ENCODE results near the gene DHX16. TPM values are rescaled to one million over a fixed set of nuclear protein-coding genes. Genes with fewer than 3 reads are reported as not detected.

The DHX16 gene
- total RNA-seq, 2 experiments from 2014 or later: 15.9 to 16.1 TPM

DNA sequence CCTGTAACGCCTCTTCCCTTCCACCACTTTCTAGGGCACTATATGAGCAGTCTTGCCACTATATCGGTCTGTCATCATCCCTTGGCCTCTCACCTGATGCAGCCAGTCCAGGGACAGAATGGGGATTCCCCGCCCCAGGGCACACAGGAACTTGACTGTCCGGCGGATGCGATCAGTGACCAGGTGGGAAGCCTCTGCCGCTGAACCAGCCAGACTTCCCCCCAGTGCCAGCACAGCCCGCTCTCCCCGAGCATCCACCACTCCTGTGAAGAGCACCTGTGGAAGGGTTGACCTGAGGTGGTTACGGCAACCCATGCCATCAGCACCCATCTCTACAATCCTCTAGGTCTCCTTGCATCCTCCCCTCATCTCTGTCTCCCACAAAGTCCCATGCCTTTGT, 30.2 kb upstream of the DHX16 start:
- DNase-seq: no peak
- ATAC-seq (ENCODE audit: poor library complexity): no peak
- ChIA-PET POLR2A (interaction anchor here (1.2 kb wide), 1 partner anchor 14 kb away, joined by 4 read pairs; the partner anchor contains the start of gene MDC1), CTCF (interaction anchor here (1.0 kb wide), 1 partner anchor 77 kb away, joined by 3 read pairs; no protein-coding TSS in a partner anchor)
- intact Hi-C loops (cut with DNase I, micrococcal nuclease): no loop called here
- no peaks in the 10 kb centered on the region for H3K27me3 ChIP-seq (ENCODE audit: control insufficient read depth in 1 of 2, insufficient read depth in 2 of 2, low read length in 2 of 2)
- Mint-ChIP-seq H3K9me3 (no peaks in the 10 kb centered on the region), H3K4me1 (ENCODE audit: low read depth) (no peaks in the 10 kb centered on the region), H3K36me3 (ENCODE audit: low read depth) (peaks cover 69% of the 10 kb centered on the region), H3K27me3 (no peaks in the 10 kb centered on the region), H3K4me3 (no peak overlapping the region), H3K27ac (no peak overlapping the region)
- no peak overlapping the region for H3K27ac ChIP-seq (ENCODE audit: low read depth in 1 of 2, low read length in 2 of 2)
- no peaks in the 10 kb centered on the region for H3K4me1 ChIP-seq (ENCODE audit: insufficient read depth, low read length)
- H3K9me3 ChIP-seq (ENCODE audit: control insufficient read depth in 1 of 2, insufficient read depth in 1 of 2, low read length in 2 of 2): no peaks in the 10 kb centered on the region
- peaks cover 36% of the 10 kb centered on the region for H3K36me3 ChIP-seq (ENCODE audit: insufficient read depth, low read length)
- TF ChIP-seq, protein P1, sequence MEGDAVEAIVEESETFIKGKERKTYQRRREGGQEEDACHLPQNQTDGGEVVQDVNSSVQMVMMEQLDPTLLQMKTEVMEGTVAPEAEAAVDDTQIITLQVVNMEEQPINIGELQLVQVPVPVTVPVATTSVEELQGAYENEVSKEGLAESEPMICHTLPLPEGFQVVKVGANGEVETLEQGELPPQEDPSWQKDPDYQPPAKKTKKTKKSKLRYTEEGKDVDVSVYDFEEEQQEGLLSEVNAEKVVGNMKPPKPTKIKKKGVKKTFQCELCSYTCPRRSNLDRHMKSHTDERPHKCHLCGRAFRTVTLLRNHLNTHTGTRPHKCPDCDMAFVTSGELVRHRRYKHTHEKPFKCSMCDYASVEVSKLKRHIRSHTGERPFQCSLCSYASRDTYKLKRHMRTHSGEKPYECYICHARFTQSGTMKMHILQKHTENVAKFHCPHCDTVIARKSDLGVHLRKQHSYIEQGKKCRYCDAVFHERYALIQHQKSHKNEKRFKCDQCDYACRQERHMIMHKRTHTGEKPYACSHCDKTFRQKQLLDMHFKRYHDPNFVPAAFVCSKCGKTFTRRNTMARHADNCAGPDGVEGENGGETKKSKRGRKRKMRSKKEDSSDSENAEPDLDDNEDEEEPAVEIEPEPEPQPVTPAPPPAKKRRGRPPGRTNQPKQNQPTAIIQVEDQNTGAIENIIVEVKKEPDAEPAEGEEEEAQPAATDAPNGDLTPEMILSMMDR (IDR thresholded peaks at IDR 0.05): no peak
- no peak overlapping the region for H3K4me3 ChIP-seq (ENCODE audit: low read length)

DNA sequence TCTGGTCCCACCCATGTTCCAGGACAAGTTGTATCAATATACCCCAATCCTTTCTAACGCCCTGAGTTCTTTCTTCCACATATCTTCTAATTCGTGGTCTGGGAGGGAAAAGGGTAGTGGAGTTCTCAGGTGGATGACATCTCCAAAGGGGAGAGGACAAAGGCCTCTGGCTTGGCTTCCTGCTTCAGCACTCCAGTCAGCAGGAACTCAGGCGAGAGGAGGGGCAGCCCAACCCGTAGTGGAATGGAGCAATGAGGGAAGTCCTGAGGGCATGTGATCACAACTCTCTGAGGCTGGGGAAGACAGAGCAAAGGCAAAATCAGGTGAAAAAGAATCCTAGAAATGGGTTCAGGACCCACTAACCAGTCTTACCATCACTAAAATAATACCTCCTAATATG, 27.5 kb upstream of the DHX16 start:
- DNase-seq (no peak), ATAC-seq (ENCODE audit: poor library complexity) (no peak)
- CTCF ChIA-PET: interaction anchor here (1.7 kb wide), 1 partner anchor 22 kb away, joined by 4 read pairs; no protein-coding TSS in a partner anchor
- TF ChIP-seq, protein P1 (IDR thresholded peaks at IDR 0.05): no peak
- Mint-ChIP-seq H3K27me3 (no peaks in the 10 kb centered on the region), H3K4me1 (ENCODE audit: low read depth) (no peaks in the 10 kb centered on the region), H3K27ac (no peak overlapping the region), H3K4me3 (no peak overlapping the region), H3K9me3 (no peaks in the 10 kb centered on the region), H3K36me3 (ENCODE audit: low read depth) (peaks cover 47% of the 10 kb centered on the region)
- no peak overlapping the region for H3K4me3 ChIP-seq (ENCODE audit: low read length)
- intact Hi-C loops (cut with DNase I, micrococcal nuclease): no loop called here
- POLR2A ChIA-PET: interaction anchor here (1.3 kb wide), 1 partner anchor 17 kb away, joined by 4 read pairs; the partner anchor contains the start of gene MDC1
- H3K9me3 ChIP-seq (ENCODE audit: control insufficient read depth in 1 of 2, insufficient read depth in 1 of 2, low read length in 2 of 2): no peaks in the 10 kb centered on the region
- no peaks in the 10 kb centered on the region for H3K27me3 ChIP-seq (ENCODE audit: control insufficient read depth in 1 of 2, insufficient read depth in 2 of 2, low read length in 2 of 2)
- no peaks in the 10 kb centered on the region for H3K4me1 ChIP-seq (ENCODE audit: insufficient read depth, low read length)
- peaks cover 14% of the 10 kb centered on the region for H3K36me3 ChIP-seq (ENCODE audit: insufficient read depth, low read length)
- no peak overlapping the region for H3K27ac ChIP-seq (ENCODE audit: low read depth in 1 of 2, low read length in 2 of 2)

DNA sequence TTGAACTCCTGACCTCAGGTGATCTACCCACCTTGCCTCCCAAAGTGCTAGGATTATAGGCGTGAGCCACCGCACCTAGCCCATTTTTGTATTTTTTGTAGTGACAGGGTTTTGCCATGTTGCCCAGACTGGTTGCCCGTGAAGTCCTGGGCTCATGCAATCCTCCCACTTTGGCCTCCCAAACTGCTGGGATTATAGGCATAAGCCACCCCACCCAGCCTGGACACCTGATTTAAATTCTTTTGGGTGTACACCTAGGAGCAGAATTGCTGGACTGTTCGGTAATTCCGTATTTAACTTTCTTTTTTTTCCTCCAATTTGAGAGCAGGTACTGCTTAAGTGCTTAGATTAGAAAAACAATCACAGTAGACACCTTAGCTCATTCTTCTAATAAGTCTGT, 23.6 kb upstream of the DHX16 start:
- no peak for DNase-seq
- ATAC-seq (ENCODE audit: poor library complexity): no peak
- Mint-ChIP-seq H3K4me3 (no peak overlapping the region), H3K9me3 (no peaks in the 10 kb centered on the region), H3K36me3 (ENCODE audit: low read depth) (peaks cover 10% of the 10 kb centered on the region), H3K27me3 (no peaks in the 10 kb centered on the region), H3K27ac (no peak overlapping the region), H3K4me1 (ENCODE audit: low read depth) (peaks cover 3% of the 10 kb centered on the region)
- peaks cover 4% of the 10 kb centered on the region for H3K36me3 ChIP-seq (ENCODE audit: insufficient read depth, low read length)
- no peak overlapping the region for H3K4me3 ChIP-seq (ENCODE audit: low read length)
- TF ChIP-seq, protein P1 (IDR thresholded peaks at IDR 0.05): no peak
- POLR2A ChIA-PET: interaction anchor here (0.5 kb wide), 1 partner anchor 32 kb away, joined by 4 read pairs; no protein-coding TSS in a partner anchor
- no peak overlapping the region for H3K27ac ChIP-seq (ENCODE audit: low read depth in 1 of 2, low read length in 2 of 2)
- no peaks in the 10 kb centered on the region for H3K27me3 ChIP-seq (ENCODE audit: control insufficient read depth in 1 of 2, insufficient read depth in 2 of 2, low read length in 2 of 2)
- peaks cover 3% of the 10 kb centered on the region for H3K4me1 ChIP-seq (ENCODE audit: insufficient read depth, low read length)
- intact Hi-C loops (cut with DNase I, micrococcal nuclease): no loop called here
- CTCF ChIA-PET: no interaction called here
- no peaks in the 10 kb centered on the region for H3K9me3 ChIP-seq (ENCODE audit: control insufficient read depth in 1 of 2, insufficient read depth in 1 of 2, low read length in 2 of 2)
